Hepatocyte (in vitro differentiated cells): Measurements from ENCODE around the gene STX3.

Experiments used
- EZH2 ChIP-seq: fragments of 200-600 bp; sonication (generic); IDR thresholded peaks from 2 replicates; pipeline ENCODE4 v1.6.1; 2016; ENCODE audit warnings: antibody characterized with exemption, mild to moderate bottlenecking, borderline replicate concordance
- EZH2phosphoT487 ChIP-seq: fragments of 200-600 bp; sonication (generic); IDR thresholded peaks from one replicate; pipeline ENCODE4 v1.6.1; 2018; ENCODE audit warnings: antibody characterized with exemption, mild to moderate bottlenecking, low read depth, moderate library complexity; ENCODE audit not compliant: unreplicated experiment, severe bottlenecking
- TF ChIP-seq, protein P1 (sequence below): fragments of 200-600 bp; sonication (generic); IDR thresholded peaks from 2 replicates; pipeline ENCODE4 v1.5.1; 2016; ENCODE audit warnings: antibody characterized with exemption, mild to moderate bottlenecking; ENCODE audit not compliant: poor library complexity

DNA sequence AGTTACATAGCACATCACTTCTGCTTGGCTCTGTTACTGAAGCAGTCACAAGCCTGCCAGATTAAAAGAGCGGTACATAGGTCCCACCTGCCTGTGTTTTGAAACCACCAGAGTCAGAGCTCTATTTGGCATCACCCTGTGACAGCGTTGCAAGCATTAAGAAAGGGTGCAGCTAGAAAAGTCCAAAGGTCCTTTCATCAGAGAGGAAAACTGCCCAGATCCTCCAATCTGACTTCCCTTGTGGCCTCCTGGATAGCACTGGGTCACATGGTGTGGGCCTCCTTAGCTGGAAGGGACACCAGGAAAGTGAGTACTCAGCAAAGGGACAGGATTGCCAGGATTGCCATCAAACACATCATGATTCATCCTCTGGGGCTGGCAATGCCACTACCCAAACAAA, 22.9 kb downstream of the STX3 start:
- no peak for TF ChIP-seq EZH2
- TF ChIP-seq, protein P1, sequence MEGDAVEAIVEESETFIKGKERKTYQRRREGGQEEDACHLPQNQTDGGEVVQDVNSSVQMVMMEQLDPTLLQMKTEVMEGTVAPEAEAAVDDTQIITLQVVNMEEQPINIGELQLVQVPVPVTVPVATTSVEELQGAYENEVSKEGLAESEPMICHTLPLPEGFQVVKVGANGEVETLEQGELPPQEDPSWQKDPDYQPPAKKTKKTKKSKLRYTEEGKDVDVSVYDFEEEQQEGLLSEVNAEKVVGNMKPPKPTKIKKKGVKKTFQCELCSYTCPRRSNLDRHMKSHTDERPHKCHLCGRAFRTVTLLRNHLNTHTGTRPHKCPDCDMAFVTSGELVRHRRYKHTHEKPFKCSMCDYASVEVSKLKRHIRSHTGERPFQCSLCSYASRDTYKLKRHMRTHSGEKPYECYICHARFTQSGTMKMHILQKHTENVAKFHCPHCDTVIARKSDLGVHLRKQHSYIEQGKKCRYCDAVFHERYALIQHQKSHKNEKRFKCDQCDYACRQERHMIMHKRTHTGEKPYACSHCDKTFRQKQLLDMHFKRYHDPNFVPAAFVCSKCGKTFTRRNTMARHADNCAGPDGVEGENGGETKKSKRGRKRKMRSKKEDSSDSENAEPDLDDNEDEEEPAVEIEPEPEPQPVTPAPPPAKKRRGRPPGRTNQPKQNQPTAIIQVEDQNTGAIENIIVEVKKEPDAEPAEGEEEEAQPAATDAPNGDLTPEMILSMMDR: no peak
- TF ChIP-seq EZH2phosphoT487: no peak
